ENCODE results near the gene CDC42.

The CDC42 gene

GRCh38 chr1:22102746-22103145 lies 50.2 kb downstream of the CDC42 start:
- Histone ChIP-seq H3K36me3 (ENCODE audit: insufficient read depth, low read length) (peaks cover 68% of the 10 kb centered on the region), H3K9me3 (replicated peaks; ENCODE audit: low read length) (no peaks in the 10 kb centered on the region), H3K4me3 (ENCODE audit: low read length) (no peak overlapping the region), H3K9ac (ENCODE audit: low read depth, low read length) (no peak overlapping the region), H3K4me2 (ENCODE audit: low read length) (no peak overlapping the region), H3K27me3 (ENCODE audit: control insufficient read depth, insufficient read depth, low read length) (no peaks in the 10 kb centered on the region), H3K4me1 (ENCODE audit: control insufficient read depth, insufficient read depth, low read length) (no peaks in the 10 kb centered on the region)

GRCh38 chr1:22104094-22104493 lies 51.6 kb downstream of the CDC42 start:
- Histone ChIP-seq H3K9me3 (replicated peaks; ENCODE audit: low read length) (no peaks in the 10 kb centered on the region), H3K4me3 (ENCODE audit: low read length) (no peak overlapping the region), H3K4me2 (ENCODE audit: low read length) (no peak overlapping the region), H3K27me3 (ENCODE audit: control insufficient read depth, insufficient read depth, low read length) (no peaks in the 10 kb centered on the region), H3K4me1 (ENCODE audit: control insufficient read depth, insufficient read depth, low read length) (no peaks in the 10 kb centered on the region), H3K9ac (ENCODE audit: low read depth, low read length) (no peak overlapping the region), H3K36me3 (ENCODE audit: insufficient read depth, low read length) (peaks cover 67% of the 10 kb centered on the region)

GRCh38 chr1:22104865-22105437 lies 52.4 kb downstream of the CDC42 start:
- H3K9me3 ChIP-seq (replicated peaks; ENCODE audit: low read length): no peaks in the 10 kb centered on the region
- H3K36me3 ChIP-seq (ENCODE audit: insufficient read depth, low read length): peaks cover 67% of the 10 kb centered on the region
- H3K4me1 ChIP-seq (ENCODE audit: control insufficient read depth, insufficient read depth, low read length): no peaks in the 10 kb centered on the region
- H3K4me3 ChIP-seq (ENCODE audit: low read length): no peak overlapping the region
- no peaks in the 10 kb centered on the region for H3K27me3 ChIP-seq (ENCODE audit: control insufficient read depth, insufficient read depth, low read length)
- no peak overlapping the region for H3K4me2 ChIP-seq (ENCODE audit: low read length)
- H3K9ac ChIP-seq (ENCODE audit: low read depth, low read length): no peak overlapping the region

- no peaks in the 10 kb centered on the region for H3K27me3 ChIP-seq (ENCODE audit: control insufficient read depth, insufficient read depth, low read length)
- H3K4me2 ChIP-seq (ENCODE audit: low read length): no peak overlapping the region
- H3K9me3 ChIP-seq (replicated peaks; ENCODE audit: low read length): no peaks in the 10 kb centered on the region
- H3K4me1 ChIP-seq (ENCODE audit: control insufficient read depth, insufficient read depth, low read length): no peaks in the 10 kb centered on the region
- H3K4me3 ChIP-seq (ENCODE audit: low read length): no peak overlapping the region
- no peak overlapping the region for H3K9ac ChIP-seq (ENCODE audit: low read depth, low read length)
- H3K36me3 ChIP-seq (ENCODE audit: insufficient read depth, low read length): peaks cover 60% of the 10 kb centered on the region
Observed at GRCh38 chr1:22105611-22106207, 53.2 kb downstream of the CDC42 start.

- Histone ChIP-seq H3K4me1 (ENCODE audit: control insufficient read depth, insufficient read depth, low read length) (peaks cover 6% of the 10 kb centered on the region), H3K36me3 (ENCODE audit: insufficient read depth, low read length) (peaks cover 56% of the 10 kb centered on the region), H3K4me3 (ENCODE audit: low read length) (no peak overlapping the region), H3K9me3 (replicated peaks; ENCODE audit: low read length) (no peaks in the 10 kb centered on the region), H3K4me2 (ENCODE audit: low read length) (no peak overlapping the region), H3K27me3 (ENCODE audit: control insufficient read depth, insufficient read depth, low read length) (no peaks in the 10 kb centered on the region), H3K9ac (ENCODE audit: low read depth, low read length) (no peak overlapping the region)
Observed at GRCh38 chr1:22107126-22107525, 54.6 kb downstream of the CDC42 start.

GRCh38 chr1:22108339-22109105 lies 56.0 kb downstream of the CDC42 start:
- H3K9ac ChIP-seq (ENCODE audit: low read depth, low read length): no peak overlapping the region
- H3K36me3 ChIP-seq (ENCODE audit: insufficient read depth, low read length): peaks cover 57% of the 10 kb centered on the region
- no peak overlapping the region for H3K4me3 ChIP-seq (ENCODE audit: low read length)
- H3K9me3 ChIP-seq (replicated peaks; ENCODE audit: low read length): no peaks in the 10 kb centered on the region
- H3K4me2 ChIP-seq (ENCODE audit: low read length): no peak overlapping the region
- no peaks in the 10 kb centered on the region for H3K27me3 ChIP-seq (ENCODE audit: control insufficient read depth, insufficient read depth, low read length)
- peaks cover 6% of the 10 kb centered on the region for H3K4me1 ChIP-seq (ENCODE audit: control insufficient read depth, insufficient read depth, low read length)

- H3K9me3 ChIP-seq (replicated peaks; ENCODE audit: low read length): no peaks in the 10 kb centered on the region
- H3K36me3 ChIP-seq (ENCODE audit: insufficient read depth, low read length): peaks cover 65% of the 10 kb centered on the region
- peaks cover 12% of the 10 kb centered on the region for H3K4me1 ChIP-seq (ENCODE audit: control insufficient read depth, insufficient read depth, low read length)
- no peaks in the 10 kb centered on the region for H3K27me3 ChIP-seq (ENCODE audit: control insufficient read depth, insufficient read depth, low read length)
- H3K9ac ChIP-seq (ENCODE audit: low read depth, low read length): no peak overlapping the region
- no peak overlapping the region for H3K4me2 ChIP-seq (ENCODE audit: low read length)
- H3K4me3 ChIP-seq (ENCODE audit: low read length): no peak overlapping the region
Observed at GRCh38 chr1:22110016-22110415, 57.5 kb downstream of the CDC42 start.

- Histone ChIP-seq H3K9me3 (replicated peaks; ENCODE audit: low read length) (no peaks in the 10 kb centered on the region), H3K4me1 (ENCODE audit: control insufficient read depth, insufficient read depth, low read length) (peaks cover 12% of the 10 kb centered on the region), H3K9ac (ENCODE audit: low read depth, low read length) (no peak overlapping the region), H3K27me3 (ENCODE audit: control insufficient read depth, insufficient read depth, low read length) (no peaks in the 10 kb centered on the region), H3K36me3 (ENCODE audit: insufficient read depth, low read length) (peaks cover 66% of the 10 kb centered on the region), H3K4me2 (ENCODE audit: low read length) (no peak overlapping the region), H3K4me3 (ENCODE audit: low read length) (no peak overlapping the region)
Observed at GRCh38 chr1:22111115-22111514, 58.6 kb downstream of the CDC42 start.

- Histone ChIP-seq H3K27me3 (ENCODE audit: control insufficient read depth, insufficient read depth, low read length) (no peaks in the 10 kb centered on the region), H3K9me3 (replicated peaks; ENCODE audit: low read length) (no peaks in the 10 kb centered on the region), H3K36me3 (ENCODE audit: insufficient read depth, low read length) (peaks cover 66% of the 10 kb centered on the region), H3K9ac (ENCODE audit: low read depth, low read length) (no peak overlapping the region), H3K4me3 (ENCODE audit: low read length) (no peak overlapping the region), H3K4me1 (ENCODE audit: control insufficient read depth, insufficient read depth, low read length) (peaks cover 12% of the 10 kb centered on the region), H3K4me2 (ENCODE audit: low read length) (no peak overlapping the region)
Observed at GRCh38 chr1:22111620-22112019, 59.1 kb downstream of the CDC42 start.

- no peak overlapping the region for H3K4me2 ChIP-seq (ENCODE audit: low read length)
- H3K36me3 ChIP-seq (ENCODE audit: insufficient read depth, low read length): peaks cover 65% of the 10 kb centered on the region
- no peak overlapping the region for H3K4me3 ChIP-seq (ENCODE audit: low read length)
- no peaks in the 10 kb centered on the region for H3K9me3 ChIP-seq (replicated peaks; ENCODE audit: low read length)
- H3K4me1 ChIP-seq (ENCODE audit: control insufficient read depth, insufficient read depth, low read length): peaks cover 12% of the 10 kb centered on the region
- no peak overlapping the region for H3K9ac ChIP-seq (ENCODE audit: low read depth, low read length)
- H3K27me3 ChIP-seq (ENCODE audit: control insufficient read depth, insufficient read depth, low read length): no peaks in the 10 kb centered on the region
Observed at GRCh38 chr1:22112554-22112953, 60.0 kb downstream of the CDC42 start.

GRCh38 chr1:22114083-22115012 lies 61.8 kb downstream of the CDC42 start:
- Histone ChIP-seq H3K4me3 (ENCODE audit: low read length) (no peak overlapping the region), H3K27me3 (ENCODE audit: control insufficient read depth, insufficient read depth, low read length) (no peaks in the 10 kb centered on the region), H3K9me3 (replicated peaks; ENCODE audit: low read length) (no peaks in the 10 kb centered on the region), H3K36me3 (ENCODE audit: insufficient read depth, low read length) (peaks cover 66% of the 10 kb centered on the region), H3K4me2 (ENCODE audit: low read length) (no peak overlapping the region), H3K4me1 (ENCODE audit: control insufficient read depth, insufficient read depth, low read length) (peaks cover 12% of the 10 kb centered on the region), H3K9ac (ENCODE audit: low read depth, low read length) (no peak overlapping the region)
